Measurements from ENCODE around the gene ROBO1. TPM values are rescaled to one million over a fixed set of nuclear protein-coding genes. Genes with fewer than 3 reads are reported as not detected.

Gene ROBO1
- total and polyA plus RNA-seq, 2 of the 8 experiments (the other 6 are each of a cell fraction or from before 2014, with no cell fraction given): 51.4 to 91.0 TPM

- Histone ChIP-seq H4K5ac (ENCODE audit: insufficient read length, low read depth, low read length) (no peak overlapping the region), H3K79me1 (ENCODE audit: low read depth, low read length) (no peaks in the 10 kb centered on the region), H3K36me3 (ENCODE audit: control insufficient read depth in 2 of 4, insufficient read depth in 4 of 4, low read length in 3 of 4) (no peaks in the 10 kb centered on the region), H2BK120ac (replicated peaks; ENCODE audit: low read depth, low read length) (no peak overlapping the region), H3K4ac (replicated peaks; ENCODE audit: insufficient read length, low read depth, low read length) (no peak overlapping the region), H3K9me3 (ENCODE audit: insufficient read depth in 2 of 2, low read depth in 1 of 2, low read length in 1 of 2) (no peaks in the 10 kb centered on the region), H3K27ac (ENCODE audit: low read depth, low read length) (no peak overlapping the region), H3K23me2 (ENCODE audit: low read depth, low read length) (no peaks in the 10 kb centered on the region), H3K9ac (replicated peaks in 1 of 4; ENCODE audit: extremely low read depth in 1 of 4, low read depth in 3 of 4, low read length in 3 of 4) (no peak overlapping the region), H3K23ac (ENCODE audit: insufficient read length) (no peak overlapping the region), H2BK15ac (ENCODE audit: low read length) (no peak overlapping the region), H3K56ac (replicated peaks; ENCODE audit: insufficient read length, low read depth, low read length) (no peak overlapping the region), H2BK5ac (ENCODE audit: low read depth, low read length) (no peak overlapping the region), H3K14ac (ENCODE audit: insufficient read length) (no peak overlapping the region), H3K4me3 (ENCODE audit: extremely low read depth in 1 of 4, insufficient read depth in 2 of 4, low read depth in 3 of 4, low read length in 4 of 4) (no peak overlapping the region), H3K4me2 (ENCODE audit: insufficient read depth in 1 of 2, low read depth in 2 of 2, low read length in 2 of 2) (no peak overlapping the region), H3K79me2 (ENCODE audit: control insufficient read depth in 1 of 2, insufficient read depth in 2 of 2, low read length in 2 of 2) (no peaks in the 10 kb centered on the region), H4K20me1 (replicated peaks in 1 of 2; ENCODE audit: control insufficient read depth in 1 of 2, insufficient read depth in 2 of 2, low read length in 2 of 2) (no peaks in the 10 kb centered on the region), H3K4me1 (replicated peaks in 1 of 4; ENCODE audit: control insufficient read depth in 3 of 4, insufficient read depth in 4 of 4, low read length in 3 of 4) (peaks cover 0 to 2% (median 0%) of the 10 kb centered on the region in 4 experiments; a peak in 1 of 7 replicates), H3K27me3 (replicated peaks in 1 of 4; ENCODE audit: control insufficient read depth in 3 of 4, extremely low read depth in 1 of 4, insufficient read depth in 3 of 4, low read length in 3 of 4) (no peaks in the 10 kb centered on the region), H2BK12ac (ENCODE audit: low read depth, low read length) (no peak overlapping the region), H2BK20ac (ENCODE audit: low read length) (no peak overlapping the region), H4K8ac (ENCODE audit: extremely low read depth, insufficient read depth, low read length) (no peak overlapping the region), H2AFZ (ENCODE audit: low read length) (no peak overlapping the region), H4K91ac (replicated peaks; ENCODE audit: insufficient read length, low read length) (no peak overlapping the region), H2AK5ac (ENCODE audit: low read depth, low read length) (no peak overlapping the region), H3K18ac (ENCODE audit: extremely low read depth, low read length) (no peak overlapping the region)
- WGBS, 2 experiments (ENCODE audit: extremely low coverage in 1 of 2, insufficient coverage in 1 of 2, insufficient read length in 1 of 2, insufficient replicate concordance in 2 of 2, low coverage in 1 of 2, low lambda C conversion rate in 2 of 2, missing lambda C conversion rate in 1 of 2): 84% methylated on average over 3 of the region's 3 CpGs; no CpG with 5 or more reads in 1 of the 2 experiments
- TF ChIP-seq EGR1 (IDR thresholded peaks at IDR 0.05; ENCODE audit: borderline replicate concordance, low read depth, low read length) (no peak), CREB1 (IDR thresholded peaks at IDR 0.05) (no peak), ASH2L (IDR thresholded peaks at IDR 0.05; ENCODE audit: low read length) (no peak), POLR2A (IDR thresholded peaks at IDR 0.05; ENCODE audit: control extremely low read depth in 1 of 2, low read depth in 2 of 2, low read length in 2 of 2) (no peak), JUN (IDR thresholded peaks at IDR 0.05; ENCODE audit: low read depth, low read length) (no peak), SP1 (IDR thresholded peaks at IDR 0.05; ENCODE audit: low read depth, low read length) (no peak), SIX5 (IDR thresholded peaks at IDR 0.05; ENCODE audit: low read depth, low read length) (no peak), USF2 (IDR thresholded peaks at IDR 0.05; ENCODE audit: low read length) (no peak), BRCA1 (IDR thresholded peaks at IDR 0.05; ENCODE audit: low read depth, low read length) (no peak), KDM4A (IDR thresholded peaks at IDR 0.05; ENCODE audit: low read depth, low read length, severe bottlenecking) (no peak), EZH2 (IDR thresholded peaks at IDR 0.05; ENCODE audit: low read depth, low read length, severe bottlenecking) (no peak), NRF1 (IDR thresholded peaks at IDR 0.05; ENCODE audit: low read depth, low read length) (no peak)
- FAIRE-seq (no peak), DNase-seq (ENCODE audit: low read depth in 1 of 2, low spot score in 2 of 2) (no peak)
- CTCF ChIA-PET (ENCODE audit: partially characterized antibody): interaction anchor here (0.7 kb wide), 1 partner anchor 52 kb away, joined by 3 read pairs; no protein-coding TSS in a partner anchor
- POLR2A ChIA-PET (ENCODE audit: partially characterized antibody): no interaction called here
These were observed 382.6 kb downstream of the ROBO1 start for GRCh38 chr3:79385211-79385610.
